VCaP (cell line): ENCODE results near the gene KIAA1191.
"Not testable (repeated sequence)": the region's sequence is repeated elsewhere in the genome, so short reads cannot be mapped to it uniquely, and the experiment has no call there.

ENCODE experiments used
- H3K27ac ChIP-seq: fragments of 450-650 bp; 2 replicates; pipeline ENCODE4 v1.5.1; 2017
- TF ChIP-seq, protein P1 (sequence below): fragments of 450-650 bp; conservative IDR thresholded peaks from 2 replicates; pipeline ENCODE4 v1.5.1; 2017; ENCODE audit warnings: mild to moderate bottlenecking, moderate library complexity

Gene KIAA1191

DNA sequence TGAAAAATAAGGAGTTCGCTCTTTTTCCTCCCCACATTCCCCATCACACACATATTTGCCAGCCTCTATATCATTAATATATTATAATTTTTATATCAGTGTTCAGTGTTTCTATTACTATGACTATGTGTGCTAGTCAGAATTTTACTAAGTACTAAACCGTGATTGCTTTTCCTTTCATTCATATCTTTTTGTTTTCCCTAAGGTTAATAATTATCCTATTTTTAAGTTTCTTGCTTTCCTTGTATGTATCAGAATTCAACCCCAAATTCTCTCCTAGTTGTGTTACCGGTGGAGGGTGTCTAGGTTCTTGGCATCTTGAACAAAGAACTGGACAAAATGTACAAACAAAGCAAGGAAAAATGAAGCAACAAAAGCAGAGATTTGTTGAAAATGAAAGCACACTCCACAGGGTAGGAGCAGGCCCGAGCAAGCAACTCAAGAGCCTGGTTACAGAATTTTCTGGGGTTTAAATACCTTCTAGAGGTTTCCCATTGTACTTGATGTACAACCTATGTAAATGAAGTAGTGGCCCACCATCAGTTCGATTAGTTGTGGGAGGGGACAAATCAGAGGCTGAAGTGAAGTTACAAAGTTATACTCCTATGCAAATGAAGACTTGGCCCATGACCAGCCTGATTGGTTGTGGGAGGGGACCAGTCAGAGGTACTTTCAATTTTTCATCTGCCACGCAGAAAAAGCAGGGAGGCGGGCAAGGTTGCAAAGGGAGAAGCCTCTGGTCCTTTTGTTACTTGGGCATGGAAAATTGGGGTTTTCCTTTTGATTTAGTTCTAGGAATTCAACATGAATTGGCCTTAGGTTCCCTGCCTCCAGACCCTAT lies 43.8 kb downstream of the KIAA1191 start:
- no peak overlapping the region for H3K27ac ChIP-seq
- TF ChIP-seq, protein P1, sequence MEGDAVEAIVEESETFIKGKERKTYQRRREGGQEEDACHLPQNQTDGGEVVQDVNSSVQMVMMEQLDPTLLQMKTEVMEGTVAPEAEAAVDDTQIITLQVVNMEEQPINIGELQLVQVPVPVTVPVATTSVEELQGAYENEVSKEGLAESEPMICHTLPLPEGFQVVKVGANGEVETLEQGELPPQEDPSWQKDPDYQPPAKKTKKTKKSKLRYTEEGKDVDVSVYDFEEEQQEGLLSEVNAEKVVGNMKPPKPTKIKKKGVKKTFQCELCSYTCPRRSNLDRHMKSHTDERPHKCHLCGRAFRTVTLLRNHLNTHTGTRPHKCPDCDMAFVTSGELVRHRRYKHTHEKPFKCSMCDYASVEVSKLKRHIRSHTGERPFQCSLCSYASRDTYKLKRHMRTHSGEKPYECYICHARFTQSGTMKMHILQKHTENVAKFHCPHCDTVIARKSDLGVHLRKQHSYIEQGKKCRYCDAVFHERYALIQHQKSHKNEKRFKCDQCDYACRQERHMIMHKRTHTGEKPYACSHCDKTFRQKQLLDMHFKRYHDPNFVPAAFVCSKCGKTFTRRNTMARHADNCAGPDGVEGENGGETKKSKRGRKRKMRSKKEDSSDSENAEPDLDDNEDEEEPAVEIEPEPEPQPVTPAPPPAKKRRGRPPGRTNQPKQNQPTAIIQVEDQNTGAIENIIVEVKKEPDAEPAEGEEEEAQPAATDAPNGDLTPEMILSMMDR, result no peak

DNA sequence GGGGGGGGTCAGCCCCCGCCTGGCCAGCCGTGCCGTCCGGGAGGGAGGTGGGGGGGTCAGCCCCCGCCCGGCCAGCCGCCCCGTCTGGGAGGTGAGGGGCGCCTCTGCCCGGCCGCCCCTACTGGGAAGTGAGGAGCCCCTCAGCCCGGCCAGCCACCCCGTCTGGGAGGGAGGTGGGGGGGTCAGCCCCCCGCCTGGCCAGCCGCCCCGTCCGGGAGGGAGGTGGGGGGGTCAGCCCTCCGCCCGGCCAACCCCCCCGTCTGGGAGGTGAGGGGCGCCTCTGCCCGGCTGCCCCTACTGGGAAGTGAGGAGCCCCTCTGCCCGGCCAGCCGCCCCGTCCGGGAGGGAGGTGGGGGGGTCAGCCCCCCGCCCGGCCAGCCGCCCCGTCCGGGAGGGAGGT lies 56.2 kb downstream of the KIAA1191 start:
- H3K27ac ChIP-seq, result not testable (repeated sequence)
